HCT116 (cell line): Measurements from ENCODE around the gene MYO10. TPM values are rescaled to one million over a fixed set of nuclear protein-coding genes. Genes with fewer than 3 reads are reported as not detected.

Source experiments
- ATAC-seq: fragments of 200-7000 bp; cut with Tn5 transposase; 2 replicates; pipeline ENCODE4 v1.9.1; 2020; ENCODE audit warnings: mild to moderate bottlenecking, moderate library complexity
- BruUV-seq: library from RNA; stranded (reverse); fragments of 400-500 nt; replicated peaks from 2 replicates; lab custom pipeline; 2021; lab: Mats Ljungman, UMichigan
- CTCF ChIA-PET: fragments of 300-600 bp; sonication (Branson Sonifier 250); formaldehyde crosslinking; loops from one replicate; lab custom pipeline; 2021; ENCODE audit warnings: antibody characterized with exemption; lab: Charles Lee
- POLR2A ChIA-PET: fragments of 300-600, 350-600 bp; sonication (Branson Sonifier 250); formaldehyde crosslinking; loops from one replicate; lab custom pipeline; 2021; ENCODE audit warnings: antibody characterized with exemption; lab: Charles Lee
- RAD21 ChIA-PET, 2 experiments: fragments of 300-600 bp; sonication (Branson Sonifier 250); formaldehyde crosslinking; loops; one replicate each; lab custom pipeline; 2023; ENCODE audit warnings: low total read pairs in 2 of 2; ENCODE audit not compliant: uncharacterized antibody in 2 of 2, unreplicated experiment in 2 of 2, low non-redundant PET in 1 of 2; lab: Charles Lee
- DNase-seq: peaks from one replicate; pipeline ENCODE4 v3.0.0-alpha.2; 2010; ENCODE audit warnings: low read depth, low spot score
- H2AFZ ChIP-seq: fragments of 200-600 bp; shearing (Covaris generic), sonication (generic); 2 replicates; pipeline ENCODE4 v1.6.1; 2017; ENCODE audit warnings: low read depth, mixed run types, mixed read lengths, antibody characterized with exemption, low read length; ENCODE audit not compliant: poor library complexity, severe bottlenecking
- H3K27ac ChIP-seq: 2 replicates; pipeline ENCODE4 v1.5.1; 2012; ENCODE audit warnings: low read depth, low read length
- H3K27me3 ChIP-seq: fragments of 200-600 bp; sonication (generic); 2 replicates; pipeline ENCODE4 v1.6.1; 2016; ENCODE audit warnings: mixed run types, low read length, mixed read lengths; ENCODE audit not compliant: insufficient read depth
- H3K36me3 ChIP-seq, 2 experiments: fragments of 200-500 bp in 1 of 2; fragments of 200-600 bp in 1 of 2; sonication (Bioruptor generic) in 1 of 2; sonication (generic) in 1 of 2; 2 replicates each; pipeline versions ENCODE4 v1.5.1 to v1.6.1; 2014 to 2016; ENCODE audit warnings: low read length in 2 of 2, inconsistent platforms in 1 of 2, mixed read lengths in 1 of 2, mixed run types in 1 of 2; ENCODE audit not compliant: insufficient read depth in 2 of 2, control insufficient read depth in 1 of 2
- H3K4me1 ChIP-seq, 2 experiments: fragments of 200-600 bp in 1 of 2; sonication (generic) in 1 of 2; 2 replicates each; pipeline versions ENCODE4 v1.5.1 to v1.6.1; 2012 to 2017; ENCODE audit warnings: low read length in 2 of 2, inconsistent platforms in 1 of 2, mild to moderate bottlenecking in 1 of 2, mixed read lengths in 1 of 2, mixed run types in 1 of 2, moderate library complexity in 1 of 2; ENCODE audit not compliant: insufficient read depth in 2 of 2, control insufficient read depth in 1 of 2
- H3K4me2 ChIP-seq: fragments of 200-600 bp; sonication (generic); 2 replicates; pipeline ENCODE4 v1.6.1; 2017; ENCODE audit warnings: mixed run types, low read length, mixed read lengths
- H3K4me3 ChIP-seq, 2 experiments: fragments of 200-600 bp in 1 of 2; sonication (generic) in 1 of 2; replicated peaks in 1 of 2; 2 replicates each; pipeline ENCODE4 v1.5.1; 2011 to 2016; ENCODE audit warnings: low read length in 2 of 2, control low read depth in 1 of 2, low read depth in 1 of 2, mild to moderate bottlenecking in 1 of 2, mixed read lengths in 1 of 2, mixed run types in 1 of 2
- H3K79me2 ChIP-seq: fragments of 200-600 bp; sonication (generic); 2 replicates; pipeline ENCODE4 v1.6.1; 2017; ENCODE audit warnings: mild to moderate bottlenecking, mixed run types, low read length, moderate library complexity, mixed read lengths; ENCODE audit not compliant: insufficient read depth
- H3K9ac ChIP-seq: fragments of 200-600 bp; sonication (generic); 2 replicates; pipeline ENCODE4 v1.6.1; 2016; ENCODE audit warnings: low read length, mixed read lengths
- H3K9me2 ChIP-seq: fragments of 200-600 bp; sonication (generic), shearing (Covaris generic); 2 replicates; pipeline ENCODE4 v1.6.1; 2017; ENCODE audit warnings: mixed run types, mild to moderate bottlenecking, moderate library complexity; ENCODE audit not compliant: insufficient read depth
- H3K9me3 ChIP-seq, 2 experiments: fragments of 200-500 bp in 1 of 2; fragments of 200-600 bp in 1 of 2; sonication (Bioruptor generic) in 1 of 2; sonication (generic) in 1 of 2; 2 replicates each; pipeline ENCODE4 v1.6.1; 2014 to 2017; ENCODE audit warnings: low read length in 2 of 2, mixed read lengths in 2 of 2, inconsistent platforms in 1 of 2, low read depth in 1 of 2, mild to moderate bottlenecking in 1 of 2, mixed run types in 1 of 2, moderate library complexity in 1 of 2; ENCODE audit not compliant: control insufficient read depth in 1 of 2, insufficient read depth in 1 of 2
- H4K20me1 ChIP-seq: fragments of 200-600 bp; sonication (generic), shearing (Covaris generic); 2 replicates; pipeline ENCODE4 v1.6.1; 2017; ENCODE audit warnings: mixed run types, mild to moderate bottlenecking, moderate library complexity; ENCODE audit not compliant: insufficient read depth
- ELF1 ChIP-seq: IDR thresholded peaks from 2 replicates; pipeline ENCODE4 v1.6.1; 2012; ENCODE audit warnings: low read depth, borderline replicate concordance
- EZH2phosphoT487 ChIP-seq: fragments of 200-600 bp; IDR thresholded peaks from 2 replicates; pipeline ENCODE4 v1.6.1; 2018; ENCODE audit warnings: antibody characterized with exemption, borderline replicate concordance
- POLR2A ChIP-seq: IDR thresholded peaks from 2 replicates; pipeline ENCODE4 v1.7.0; 2011; ENCODE audit warnings: borderline replicate concordance; ENCODE audit not compliant: insufficient read depth, insufficient read length; ENCODE audit errors: extremely low read depth
- POLR2AphosphoS5 ChIP-seq: IDR thresholded peaks from 2 replicates; pipeline ENCODE4 v1.6.1; 2011; ENCODE audit warnings: mild to moderate bottlenecking, low read depth, low read length, moderate library complexity
- SP1 ChIP-seq: IDR thresholded peaks from 2 replicates; pipeline ENCODE4 v1.6.1; 2012; ENCODE audit warnings: low read depth
- SRF ChIP-seq: IDR thresholded peaks from 2 replicates; pipeline ENCODE4 v1.6.1; 2012; ENCODE audit warnings: low read depth
- intact Hi-C: fragments of 100-400 bp; cut with micrococcal nuclease; formaldehyde crosslinking; loops from 2 replicates; pipeline ENCODE4 v1.10.0; 2022
- total RNA-seq: library from RNA; stranded (reverse); gene quantifications from one replicate; pipeline ENCODE4 v1.2.1, GENCODE V29; 2021; ENCODE audit not compliant: unreplicated experiment
- TF ChIP-seq, protein P1 (sequence below), 3 experiments: fragments of 200-600 bp in 1 of 3; sonication (generic) in 1 of 3; IDR thresholded peaks in 2 of 3; conservative IDR thresholded peaks in 1 of 3; 2 replicates each; pipeline ENCODE4 v1.5.1; 2012 to 2017; ENCODE audit warnings: low read depth in 2 of 3, low read length in 2 of 3, antibody characterized with exemption in 1 of 3, borderline replicate concordance in 1 of 3, control low read depth in 1 of 3, mild to moderate bottlenecking in 1 of 3, mixed read lengths in 1 of 3, mixed run types in 1 of 3, moderate library complexity in 1 of 3; ENCODE audit not compliant: insufficient read depth in 1 of 3

Gene MYO10
- total RNA-seq, 1 experiment from 2014 or later, result 34.9 TPM

DNA sequence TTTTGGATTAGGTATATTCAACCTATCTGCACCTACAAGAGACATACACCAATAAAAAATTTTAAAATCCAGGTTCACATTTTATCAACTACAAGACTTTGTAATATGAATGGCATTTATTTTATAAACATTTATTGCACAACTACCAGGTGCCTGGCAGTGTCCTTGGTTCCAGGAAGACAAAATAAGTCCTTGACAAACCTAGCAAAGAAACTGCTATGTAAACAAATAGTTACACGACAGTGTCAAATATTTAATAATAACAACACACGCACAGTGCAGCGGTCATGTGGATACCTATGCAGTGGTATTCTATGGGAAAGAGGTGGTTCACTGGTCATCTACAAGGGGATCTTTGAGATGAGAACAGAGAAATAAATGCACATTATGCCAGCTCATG lies 120.7 kb downstream of the MYO10 start:
- POLR2A ChIA-PET, result no interaction called here
- BruUV-seq, result no TSS peak
- ATAC-seq (no peak), DNase-seq (no peak)
- H3K36me3 ChIP-seq, result no peaks in the 10 kb centered on the region
- RAD21 ChIA-PET, result no interaction called here
- TF ChIP-seq SRF (no peak), POLR2AphosphoS5 (no peak)
- TF ChIP-seq, protein P1, sequence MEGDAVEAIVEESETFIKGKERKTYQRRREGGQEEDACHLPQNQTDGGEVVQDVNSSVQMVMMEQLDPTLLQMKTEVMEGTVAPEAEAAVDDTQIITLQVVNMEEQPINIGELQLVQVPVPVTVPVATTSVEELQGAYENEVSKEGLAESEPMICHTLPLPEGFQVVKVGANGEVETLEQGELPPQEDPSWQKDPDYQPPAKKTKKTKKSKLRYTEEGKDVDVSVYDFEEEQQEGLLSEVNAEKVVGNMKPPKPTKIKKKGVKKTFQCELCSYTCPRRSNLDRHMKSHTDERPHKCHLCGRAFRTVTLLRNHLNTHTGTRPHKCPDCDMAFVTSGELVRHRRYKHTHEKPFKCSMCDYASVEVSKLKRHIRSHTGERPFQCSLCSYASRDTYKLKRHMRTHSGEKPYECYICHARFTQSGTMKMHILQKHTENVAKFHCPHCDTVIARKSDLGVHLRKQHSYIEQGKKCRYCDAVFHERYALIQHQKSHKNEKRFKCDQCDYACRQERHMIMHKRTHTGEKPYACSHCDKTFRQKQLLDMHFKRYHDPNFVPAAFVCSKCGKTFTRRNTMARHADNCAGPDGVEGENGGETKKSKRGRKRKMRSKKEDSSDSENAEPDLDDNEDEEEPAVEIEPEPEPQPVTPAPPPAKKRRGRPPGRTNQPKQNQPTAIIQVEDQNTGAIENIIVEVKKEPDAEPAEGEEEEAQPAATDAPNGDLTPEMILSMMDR (IDR thresholded peaks at IDR 0.05 in 2 of 3, conservative IDR thresholded peaks at IDR 0.05 in 1 of 3; ENCODE audit: borderline replicate concordance in 1 of 3, insufficient read depth in 1 of 3, low read depth in 2 of 3, low read length in 2 of 3), result no peak
- no peak overlapping the region for H2AFZ ChIP-seq
- no peak overlapping the region for H3K4me3 ChIP-seq
- no peak overlapping the region for H3K4me2 ChIP-seq
- CTCF ChIA-PET, result no interaction called here
- H3K9me3 ChIP-seq, result no peaks in the 10 kb centered on the region
- no peak overlapping the region for H3K27ac ChIP-seq
- no peaks in the 10 kb centered on the region for H3K27me3 ChIP-seq
- no peak overlapping the region for H3K9ac ChIP-seq
- no peaks in the 10 kb centered on the region for H3K9me2 ChIP-seq
- intact Hi-C loops, result no loop called here
- peaks cover 29% of the 10 kb centered on the region for H3K79me2 ChIP-seq
- H4K20me1 ChIP-seq, result no peaks in the 10 kb centered on the region
- H3K4me1 ChIP-seq, result peaks cover 10 to 13% of the 10 kb centered on the region in 2 experiments; a peak in 3 of 4 replicates

DNA sequence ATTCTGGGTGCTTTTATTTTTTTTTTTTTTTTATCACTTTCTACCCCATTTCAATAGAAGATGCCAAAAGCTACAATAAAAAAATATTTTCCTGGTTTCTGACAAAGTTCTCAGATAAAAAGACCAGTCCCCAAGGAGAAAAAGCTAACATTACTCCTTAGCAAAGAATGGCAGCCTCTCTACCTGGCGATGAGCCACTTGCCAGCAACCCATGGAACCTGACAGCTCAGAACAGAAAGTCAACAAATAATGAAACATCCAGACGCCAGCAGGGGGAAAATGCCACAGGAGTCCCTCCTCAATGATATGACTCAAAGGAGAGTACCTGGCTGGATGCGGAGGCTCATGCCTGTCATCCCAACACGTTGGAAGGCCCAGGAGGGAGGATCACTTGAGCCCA lies 123.2 kb downstream of the MYO10 start:
- Histone ChIP-seq H2AFZ (no peak overlapping the region), H3K4me2 (no peak overlapping the region), H3K27ac (no peak overlapping the region), H4K20me1 (no peaks in the 10 kb centered on the region), H3K4me3 (no peak overlapping the region), H3K27me3 (no peaks in the 10 kb centered on the region), H3K36me3 (no peaks in the 10 kb centered on the region), H3K4me1 (peaks cover 27 to 31% of the 10 kb centered on the region in 2 experiments), H3K9me2 (no peaks in the 10 kb centered on the region), H3K9me3 (no peaks in the 10 kb centered on the region), H3K79me2 (peaks cover 14% of the 10 kb centered on the region), H3K9ac (no peak overlapping the region)
- no TSS peak for BruUV-seq
- CTCF ChIA-PET, result no interaction called here
- intact Hi-C loops, result no loop called here
- RAD21 ChIA-PET, result no interaction called here
- POLR2A ChIA-PET, result no interaction called here
- DNase-seq (no peak), ATAC-seq (no peak)
- TF ChIP-seq, protein P1 (IDR thresholded peaks at IDR 0.05 in 2 of 3, conservative IDR thresholded peaks at IDR 0.05 in 1 of 3; ENCODE audit: borderline replicate concordance in 1 of 3, insufficient read depth in 1 of 3, low read depth in 2 of 3, low read length in 2 of 3), result no peak
- no peak for TF ChIP-seq SRF
- TF ChIP-seq POLR2A, result no peak
- TF ChIP-seq EZH2phosphoT487, result no peak
- TF ChIP-seq ELF1, result no peak
- TF ChIP-seq SP1, result no peak
- TF ChIP-seq, all 23 proteins: peak for 0
